GM19240 (cell line): ENCODE measurements around the gene MGAT3.
"Not testable (repeated sequence)": the region's sequence is repeated elsewhere in the genome, so short reads cannot be mapped to it uniquely, and the experiment has no call there.

Experiments used
- DNase-seq: peaks from one replicate; pipeline ENCODE4 v3.0.0; 2011; ENCODE audit warnings: low spot score; ENCODE audit not compliant: insufficient read length

MGAT3 gene

DNA sequence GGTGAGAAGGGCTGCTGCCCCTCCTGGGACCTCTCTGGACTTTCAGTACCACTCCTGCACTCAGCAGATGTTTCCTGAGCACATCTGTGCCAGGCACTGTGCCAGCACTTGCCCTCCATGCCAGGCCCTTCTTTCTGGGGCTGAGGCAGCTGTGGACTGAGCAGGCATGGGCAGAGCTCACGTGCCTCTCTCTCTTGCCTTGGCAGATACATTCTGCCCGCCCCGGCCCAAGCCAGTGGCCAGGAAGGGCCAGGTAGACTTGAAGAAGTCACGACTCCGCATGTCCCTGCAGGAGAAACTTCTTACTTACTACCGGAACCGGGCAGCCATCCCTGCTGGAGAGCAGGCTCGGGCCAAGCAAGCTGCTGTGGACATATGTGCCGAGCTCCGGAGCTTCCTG is 55.2 kb downstream of the MGAT3 start:
- DNase-seq, result no peak

DNA sequence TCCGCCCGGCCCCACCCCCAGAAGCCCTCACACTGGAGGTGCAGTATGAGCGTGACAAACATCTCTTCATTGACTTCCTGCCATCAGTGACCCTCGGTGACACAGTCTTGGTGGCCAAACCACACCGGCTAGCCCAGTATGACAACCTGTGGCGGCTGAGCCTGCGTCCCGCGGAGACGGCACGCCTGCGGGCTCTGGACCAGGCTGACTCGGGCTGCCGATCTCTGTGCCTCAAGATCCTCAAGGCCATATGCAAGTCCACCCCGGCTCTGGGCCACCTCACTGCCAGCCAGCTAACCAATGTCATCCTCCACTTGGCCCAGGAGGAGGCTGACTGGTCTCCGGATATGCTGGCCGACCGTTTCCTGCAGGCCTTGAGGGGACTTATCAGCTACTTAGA is 57.0 kb downstream of the MGAT3 start:
- DNase-seq, result no peak

DNA sequence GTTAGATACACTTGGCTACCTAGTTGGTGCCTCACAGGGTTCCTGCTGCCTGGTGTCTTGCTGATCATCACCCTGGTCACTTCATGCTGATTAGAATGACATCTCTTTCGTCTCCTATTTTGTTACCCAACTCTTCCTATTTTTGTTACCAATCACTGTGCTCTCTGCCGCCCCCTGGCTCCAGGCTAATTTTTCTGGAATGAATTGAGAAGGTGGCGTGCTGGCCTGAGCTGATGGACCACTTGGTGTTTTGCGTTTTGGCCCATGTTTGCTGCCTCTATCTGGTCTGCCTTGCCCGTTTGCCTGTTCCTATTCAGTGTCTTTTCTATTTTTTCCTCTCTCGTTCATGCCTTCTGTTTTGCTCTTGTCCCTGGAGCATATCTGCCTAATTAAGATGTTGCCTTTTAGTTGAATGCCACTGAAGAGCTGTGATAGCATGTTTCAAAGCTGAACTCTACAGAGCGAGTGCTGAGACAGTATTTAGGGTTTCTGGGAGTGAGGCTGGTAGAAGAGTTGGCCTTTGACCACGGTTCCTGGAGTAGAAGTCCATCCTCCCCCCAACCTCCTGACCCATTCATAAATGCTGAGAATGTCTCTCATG is 57.7 kb downstream of the MGAT3 start:
- DNase-seq, result no peak

DNA sequence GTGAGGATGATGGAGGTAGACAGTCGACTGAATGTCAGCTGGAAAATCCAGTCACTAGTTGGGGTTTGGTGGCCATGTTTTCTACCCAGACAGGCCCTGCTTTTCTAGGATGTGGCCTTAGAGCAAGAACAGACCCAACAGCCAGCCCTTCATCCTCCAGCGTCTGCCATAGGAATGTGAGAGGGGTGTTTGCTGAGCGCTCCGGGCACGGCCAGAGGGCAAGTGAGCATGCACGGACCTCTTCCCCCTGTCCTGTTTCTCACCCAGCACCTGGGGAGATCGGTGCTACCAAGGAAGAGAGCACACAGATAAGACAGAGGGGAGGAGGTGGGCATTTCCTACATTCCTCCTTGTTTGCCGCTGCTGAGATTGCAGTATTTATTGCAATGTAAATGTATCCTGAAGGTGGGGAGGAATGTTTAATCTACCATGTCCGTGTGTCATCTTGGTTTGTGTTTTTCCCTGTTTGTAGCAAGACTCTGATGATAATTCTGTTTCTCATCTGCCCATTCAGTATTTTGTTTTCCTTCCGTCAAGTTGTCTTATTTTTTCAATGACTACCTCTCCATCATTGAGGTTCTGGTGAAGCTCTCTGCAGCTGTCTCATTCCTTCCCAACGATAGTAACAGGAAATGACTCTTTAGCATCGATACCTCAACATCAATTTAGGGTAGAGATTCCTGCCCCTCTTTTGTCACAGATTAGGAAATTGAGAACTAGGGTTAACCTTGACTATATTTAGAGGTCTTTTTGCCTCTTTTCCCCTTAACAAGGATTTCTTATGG is 58.6 kb downstream of the MGAT3 start:
- no peak for DNase-seq

DNA sequence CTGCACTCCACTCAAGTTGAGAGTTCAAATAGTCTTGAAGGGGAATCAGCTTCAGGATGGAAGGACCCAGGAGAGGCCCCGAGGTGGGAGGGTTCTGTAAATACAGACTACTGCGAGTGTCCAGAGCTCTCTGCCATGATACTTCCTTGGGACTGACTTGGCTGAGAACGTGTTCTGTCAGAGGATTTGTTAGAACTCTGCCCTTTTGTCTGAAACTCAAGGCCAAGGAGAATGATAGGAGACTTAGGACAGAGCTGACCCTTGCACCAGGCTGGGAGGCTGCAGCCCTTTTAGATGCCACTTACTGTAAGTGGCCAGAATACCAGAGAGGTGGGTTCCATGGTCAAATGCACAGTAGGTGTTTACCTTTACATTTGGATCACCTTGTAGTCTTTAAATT is 60.7 kb downstream of the MGAT3 start:
- DNase-seq, result no peak

DNA sequence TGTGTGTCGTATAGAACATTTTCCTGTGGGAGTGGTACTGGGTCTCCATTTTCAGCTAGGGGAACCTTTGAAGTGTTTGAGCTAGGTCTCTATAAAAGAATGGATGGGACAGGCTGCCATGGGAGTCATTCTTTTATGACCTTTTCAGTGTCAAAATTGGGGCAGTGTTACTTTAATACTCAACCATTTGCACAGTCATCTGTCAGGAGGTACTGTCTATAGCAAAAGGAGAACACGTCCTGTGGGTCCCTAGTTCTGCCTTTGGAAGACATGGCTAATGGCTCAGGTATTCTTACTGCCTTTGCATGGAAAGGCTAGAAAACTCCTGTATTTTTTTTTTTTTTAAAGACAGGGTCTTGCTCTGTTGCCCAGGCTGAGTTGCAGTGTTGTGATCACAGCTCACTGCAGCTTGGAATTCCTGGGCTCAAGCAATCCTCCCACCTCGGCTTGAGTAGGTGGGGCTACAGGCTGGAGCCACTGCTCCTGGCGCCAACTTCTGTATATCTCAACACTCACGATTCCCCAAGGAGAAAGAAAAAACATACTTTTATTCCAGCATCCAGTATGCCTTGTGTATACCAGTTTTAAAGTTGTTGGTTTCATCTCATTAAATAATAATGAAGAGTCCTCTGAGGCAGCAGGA is 61.5 kb downstream of the MGAT3 start:
- DNase-seq, result no peak

DNA sequence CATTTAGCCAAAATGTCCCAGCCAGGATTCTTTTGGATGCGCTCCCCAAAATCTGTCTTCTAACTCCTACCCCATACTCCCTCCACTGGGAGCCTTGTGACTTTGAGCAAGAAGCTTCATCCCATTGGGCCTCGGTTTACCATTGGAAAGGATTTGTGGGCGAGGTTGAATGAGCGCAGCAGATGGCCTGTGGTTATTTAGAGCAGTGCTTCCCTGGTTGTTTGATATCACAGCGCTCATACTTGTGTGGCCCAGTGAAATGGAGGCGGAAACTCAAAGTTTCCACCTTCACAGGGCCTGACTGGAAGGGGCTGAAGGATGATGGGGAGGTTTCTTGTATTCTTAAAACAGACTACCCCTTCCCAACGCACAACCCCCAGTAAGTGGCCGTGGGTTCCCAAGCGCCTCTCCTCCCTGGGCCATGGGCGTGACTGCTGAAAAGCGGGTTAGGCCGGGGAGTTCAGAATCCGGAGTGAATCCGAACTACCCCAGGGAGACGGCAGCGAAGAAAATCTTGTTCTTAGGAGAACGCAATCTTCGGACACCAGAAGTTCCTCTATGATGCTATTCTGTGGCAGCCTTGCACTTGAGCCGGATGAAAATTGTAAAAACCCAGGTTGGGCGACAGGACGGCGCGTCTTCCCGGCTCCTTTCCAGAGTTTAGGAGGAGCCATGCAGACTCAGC is 62.3 kb downstream of the MGAT3 start:
- DNase-seq, result no peak

DNA sequence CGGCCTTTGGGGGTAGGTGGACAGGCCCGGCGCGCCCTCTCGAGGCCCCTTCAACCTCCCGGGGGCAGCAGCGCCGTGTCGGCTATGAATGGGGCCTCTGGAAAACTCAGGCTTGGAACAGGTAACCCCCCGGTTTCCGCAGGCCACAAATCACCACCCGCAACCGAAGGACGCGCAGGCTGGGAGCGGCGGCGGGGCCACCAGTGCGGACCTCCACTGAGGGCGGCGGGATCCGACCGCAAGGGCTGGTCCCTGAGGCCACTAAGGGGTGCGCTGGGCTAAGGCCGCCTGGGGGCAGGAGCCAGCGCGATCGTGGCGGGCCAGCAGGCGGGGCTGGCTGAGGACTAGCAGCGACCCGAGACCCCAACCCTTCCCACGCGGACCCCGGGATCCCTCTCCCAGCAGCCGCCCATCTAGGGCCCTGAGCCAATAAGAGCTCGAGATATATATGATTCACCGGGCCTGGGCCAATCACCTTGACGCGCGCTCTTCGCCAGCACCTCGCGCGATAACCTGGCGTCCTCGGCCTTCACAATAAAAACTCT is 62.9 kb downstream of the MGAT3 start:
- DNase-seq, result peak; percentile 91

DNA sequence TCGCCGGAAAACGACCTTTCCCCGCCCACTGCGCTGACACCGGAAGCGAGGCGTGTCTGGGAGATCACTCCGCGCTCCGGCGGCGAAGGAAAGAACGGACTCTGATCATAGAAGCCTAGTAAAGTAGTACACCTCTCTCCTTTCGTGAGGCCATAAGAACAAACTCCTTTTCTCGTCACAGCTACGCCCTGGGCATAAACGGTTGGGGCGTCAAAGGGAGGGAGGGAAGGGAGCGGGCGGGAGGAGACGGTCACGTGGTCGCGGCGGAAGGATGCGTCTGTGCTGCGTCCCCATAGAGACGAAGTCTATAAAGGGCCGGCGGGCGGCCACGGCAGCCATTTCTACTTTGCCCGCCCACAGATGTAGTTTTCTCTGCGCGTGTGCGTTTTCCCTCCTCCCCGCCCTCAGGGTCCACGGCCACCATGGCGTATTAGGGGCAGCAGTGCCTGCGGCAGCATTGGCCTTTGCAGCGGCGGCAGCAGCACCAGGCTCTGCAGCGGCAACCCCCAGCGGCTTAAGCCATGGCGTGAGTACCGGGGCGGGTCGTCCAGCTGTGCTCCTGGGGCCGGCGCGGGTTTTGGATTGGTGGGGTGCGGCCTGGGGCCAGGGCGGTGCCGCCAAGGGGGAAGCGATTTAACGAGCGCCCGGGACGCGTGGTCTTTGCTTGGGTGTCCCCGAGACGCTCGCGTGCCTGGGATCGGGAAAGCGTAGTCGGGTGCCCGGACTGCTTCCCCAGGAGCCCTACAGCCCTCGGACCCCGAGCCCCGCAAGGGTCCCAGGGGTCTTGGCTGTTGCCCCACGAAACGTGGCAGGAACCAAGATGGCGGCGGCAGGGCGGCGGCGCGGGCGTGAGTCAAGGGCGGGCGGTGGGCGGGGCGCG is 63.7 kb downstream of the MGAT3 start, which contains the start of gene ATF4:
TSS of gene ATF4 (plus strand) at position 337 of the 880 bp plus-strand sequence. CDS start 884 bp downstream, outside the sequence.
- no peak for DNase-seq

DNA sequence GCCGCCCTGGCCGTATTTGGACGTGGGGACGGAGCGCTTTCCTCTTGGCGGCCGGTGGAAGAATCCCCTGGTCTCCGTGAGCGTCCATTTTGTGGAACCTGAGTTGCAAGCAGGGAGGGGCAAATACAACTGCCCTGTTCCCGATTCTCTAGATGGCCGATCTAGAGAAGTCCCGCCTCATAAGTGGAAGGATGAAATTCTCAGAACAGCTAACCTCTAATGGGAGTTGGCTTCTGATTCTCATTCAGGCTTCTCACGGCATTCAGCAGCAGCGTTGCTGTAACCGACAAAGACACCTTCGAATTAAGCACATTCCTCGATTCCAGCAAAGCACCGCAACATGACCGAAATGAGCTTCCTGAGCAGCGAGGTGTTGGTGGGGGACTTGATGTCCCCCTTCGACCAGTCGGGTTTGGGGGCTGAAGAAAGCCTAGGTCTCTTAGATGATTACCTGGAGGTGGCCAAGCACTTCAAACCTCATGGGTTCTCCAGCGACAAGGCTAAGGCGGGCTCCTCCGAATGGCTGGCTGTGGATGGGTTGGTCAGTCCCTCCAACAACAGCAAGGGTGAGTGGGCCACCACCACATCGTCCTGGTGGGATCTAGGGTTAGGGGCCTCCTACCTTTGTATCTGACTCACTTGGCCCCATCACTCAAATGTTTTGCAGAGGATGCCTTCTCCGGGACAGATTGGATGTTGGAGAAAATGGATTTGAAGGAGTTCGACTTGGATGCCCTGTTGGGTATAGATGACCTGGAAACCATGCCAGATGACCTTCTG is 64.5 kb downstream of the MGAT3 start:
- peak; percentile 63 for DNase-seq

DNA sequence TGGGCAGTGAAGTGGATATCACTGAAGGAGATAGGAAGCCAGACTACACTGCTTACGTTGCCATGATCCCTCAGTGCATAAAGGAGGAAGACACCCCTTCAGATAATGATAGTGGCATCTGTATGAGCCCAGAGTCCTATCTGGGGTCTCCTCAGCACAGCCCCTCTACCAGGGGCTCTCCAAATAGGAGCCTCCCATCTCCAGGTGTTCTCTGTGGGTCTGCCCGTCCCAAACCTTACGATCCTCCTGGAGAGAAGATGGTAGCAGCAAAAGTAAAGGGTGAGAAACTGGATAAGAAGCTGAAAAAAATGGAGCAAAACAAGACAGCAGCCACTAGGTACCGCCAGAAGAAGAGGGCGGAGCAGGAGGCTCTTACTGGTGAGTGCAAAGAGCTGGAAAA is 65.3 kb downstream of the MGAT3 start:
- not testable (repeated sequence) for DNase-seq

DNA sequence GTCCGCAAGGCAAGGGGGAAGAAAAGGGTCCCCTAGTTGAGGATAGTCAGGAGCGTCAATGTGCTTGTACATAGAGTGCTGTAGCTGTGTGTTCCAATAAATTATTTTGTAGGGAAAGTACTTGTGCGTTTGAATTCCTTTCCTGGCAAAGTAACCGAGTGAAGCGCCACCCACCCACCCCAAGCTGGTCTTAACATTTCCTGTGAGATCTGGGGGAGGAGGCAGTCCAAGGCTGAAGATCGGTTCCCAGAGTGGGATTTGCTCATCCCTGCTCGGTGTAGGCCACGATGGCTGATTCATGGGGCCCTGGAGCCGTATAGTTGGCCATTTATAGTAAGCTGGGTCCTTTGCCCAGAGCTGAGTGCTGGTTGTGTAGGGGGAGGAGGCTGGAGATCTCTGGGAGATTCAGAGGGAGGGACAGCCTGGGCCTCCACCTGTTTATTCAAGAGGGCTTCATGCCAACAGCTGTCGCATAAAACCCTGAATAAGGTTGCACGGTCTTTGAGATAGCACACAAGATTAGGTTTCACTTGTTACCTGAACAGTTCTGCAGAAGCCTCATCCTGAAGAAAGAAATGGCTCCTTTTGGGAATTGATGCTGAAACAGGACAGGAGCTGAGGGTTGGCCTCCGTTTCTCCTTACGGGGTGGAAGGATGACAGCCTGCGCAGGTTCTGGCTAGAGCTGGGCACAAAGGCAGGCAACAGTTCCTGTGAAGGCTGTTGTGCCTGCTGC is 65.9 kb downstream of the MGAT3 start:
- DNase-seq, result no peak

DNA sequence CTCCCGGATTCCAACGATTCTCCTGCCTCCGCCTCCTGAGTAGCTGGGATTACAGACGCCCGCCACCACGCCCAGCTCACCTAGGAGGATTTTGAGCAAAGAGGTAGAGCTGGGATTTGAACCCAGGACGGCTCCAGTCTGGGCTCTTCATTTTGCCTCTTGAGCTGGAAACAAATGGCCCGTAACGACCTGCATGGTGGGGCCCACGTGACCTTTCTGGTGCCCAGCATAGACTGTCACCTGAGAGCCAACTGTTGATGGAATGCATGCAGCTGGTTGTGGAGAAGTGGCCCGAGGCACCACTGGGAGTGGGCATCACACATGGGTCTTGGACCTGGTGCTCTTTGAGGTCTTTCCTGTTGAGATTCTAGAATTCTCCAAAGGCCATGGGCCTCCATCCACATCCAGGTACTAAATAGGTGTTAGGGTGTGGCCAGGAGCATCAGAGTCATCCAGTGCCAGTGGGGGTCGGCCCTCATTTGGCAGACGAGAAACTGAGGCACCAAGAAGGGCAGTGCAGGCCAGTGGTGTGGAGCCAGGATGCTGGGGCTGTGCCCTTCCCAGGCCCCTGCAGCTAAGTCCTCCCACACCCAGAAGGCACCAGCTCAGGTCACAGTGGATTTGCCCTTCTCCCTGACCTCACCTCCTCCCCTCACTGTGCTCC is 67.4 kb downstream of the MGAT3 start:
- DNase-seq, result no peak

DNA sequence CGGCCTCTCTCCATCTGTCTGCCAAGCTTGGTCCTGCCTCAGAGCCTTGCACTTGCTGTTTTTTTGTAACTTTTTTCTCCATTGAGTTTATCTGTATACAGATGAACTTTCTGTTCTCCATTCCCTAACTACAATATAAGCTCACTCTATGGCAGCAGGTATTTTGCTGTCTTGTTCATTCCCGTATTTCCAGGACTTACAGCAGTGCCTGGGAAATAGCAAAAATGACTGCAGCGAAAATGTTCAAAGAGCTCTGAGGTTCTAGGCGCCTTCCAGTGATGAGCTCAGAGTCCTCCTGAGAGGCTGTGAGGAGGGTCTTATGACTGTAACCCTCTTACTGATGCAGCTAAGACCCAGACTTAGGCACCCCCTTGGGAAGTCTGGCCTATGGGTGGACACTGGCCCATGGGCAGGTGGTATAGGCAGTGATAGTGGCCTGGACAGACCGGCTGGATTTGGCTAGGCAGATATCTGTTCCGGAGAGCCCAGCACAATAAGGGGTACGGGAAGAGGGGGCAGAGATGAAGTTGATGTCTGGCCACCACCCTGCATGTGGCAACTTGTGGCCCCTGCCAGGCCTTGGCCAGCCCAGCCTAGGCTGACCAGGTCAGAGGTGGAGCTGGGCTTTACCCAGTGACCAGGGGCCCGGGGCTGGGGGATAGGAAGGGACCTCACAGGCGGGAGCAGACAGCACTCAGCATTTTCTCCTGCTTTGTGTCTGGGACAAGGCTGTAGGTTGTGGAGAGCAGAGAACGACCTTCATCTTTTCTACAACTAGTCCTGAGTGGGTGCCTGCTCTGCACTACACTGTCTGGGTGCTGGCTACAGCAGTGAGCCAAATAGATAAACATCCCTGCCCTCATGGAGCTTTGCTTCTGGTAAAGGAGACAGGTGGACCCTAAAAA is 68.2 kb downstream of the MGAT3 start:
- DNase-seq, result no peak

DNA sequence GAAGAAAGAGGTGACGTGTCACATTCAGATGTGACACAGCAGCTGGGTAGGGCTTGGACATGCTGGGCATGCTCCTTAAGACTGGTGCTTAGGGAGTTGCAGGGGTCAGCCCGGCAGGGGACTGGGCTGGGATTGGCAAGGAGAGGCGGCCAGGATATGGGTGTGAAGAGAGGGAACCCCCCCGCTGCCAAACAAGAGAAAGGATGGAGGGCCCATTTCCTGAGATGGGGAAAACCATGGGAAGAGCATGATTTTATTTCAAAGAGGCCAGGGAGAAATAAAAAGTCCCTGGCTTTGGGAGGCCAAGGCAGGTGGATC is 68.8 kb downstream of the MGAT3 start:
- no peak for DNase-seq

DNA sequence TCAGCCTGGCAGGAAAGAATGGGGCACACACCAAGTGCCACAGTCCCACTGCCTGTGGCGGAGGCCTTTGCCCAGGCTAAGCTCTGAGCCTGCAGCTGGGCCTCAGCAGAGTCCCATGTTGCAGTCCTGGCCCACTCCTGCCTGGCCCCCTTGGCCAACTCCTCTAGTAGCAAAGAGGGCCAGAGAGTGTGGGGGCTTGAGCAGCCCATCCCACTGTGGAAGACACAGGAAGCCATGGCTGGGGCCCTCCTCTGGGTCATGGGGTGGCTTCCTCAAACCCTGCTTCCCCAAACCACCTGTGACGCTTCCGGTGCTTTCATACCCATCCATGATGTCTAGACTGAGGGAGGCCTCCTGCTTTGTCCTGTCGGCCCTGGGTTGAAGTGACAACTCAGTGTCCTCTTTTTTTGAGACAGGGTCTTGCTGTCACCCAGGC is 69.9 kb downstream of the MGAT3 start:
- no peak for DNase-seq

DNA sequence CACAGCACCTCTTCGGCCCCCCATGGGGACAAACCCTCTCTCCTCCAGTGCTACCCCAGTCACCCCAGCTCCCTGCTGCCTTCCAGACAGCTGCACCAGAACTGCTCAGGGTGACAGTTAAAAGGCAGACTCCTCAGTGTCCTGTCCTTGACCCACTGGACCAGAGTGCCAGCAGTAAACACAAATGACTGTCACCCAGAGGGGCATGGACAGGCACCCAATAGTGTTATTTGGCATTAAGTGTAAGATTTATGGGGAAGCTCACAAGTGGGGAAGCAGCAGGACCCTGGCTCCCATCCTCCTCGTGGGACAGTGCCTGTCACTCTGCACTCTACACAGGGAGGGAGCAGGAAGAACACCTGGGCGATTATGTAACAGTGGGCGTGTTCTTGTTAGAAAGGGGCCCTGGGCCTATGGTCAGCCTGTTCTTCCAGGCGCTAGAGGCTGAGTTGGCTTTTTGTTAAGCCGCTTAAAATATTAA is 70.7 kb downstream of the MGAT3 start:
- no peak for DNase-seq
